Measurements from ENCODE around the gene ARHGEF9. TPM values are rescaled to one million over a fixed set of nuclear protein-coding genes. Genes with fewer than 3 reads are reported as not detected.
A peak's percentile ranks its signal among the peaks of the same experiment; 100 is the strongest.

ARHGEF9 gene
- total RNA-seq, 1 experiment from 2014 or later = 16.5 TPM

- Histone ChIP-seq H3K27me3 (ENCODE audit: control insufficient read depth, insufficient read depth, low read length) (no peaks in the 10 kb centered on the region), H3K36me3 (replicated peaks; ENCODE audit: control insufficient read depth, insufficient read depth, low read length) (no peaks in the 10 kb centered on the region), H3K4me3 (ENCODE audit: insufficient read depth, low read depth, low read length) (no peak overlapping the region)
- DNase-seq = no peak
Observed at GRCh38 chrX:63758011-63758410, 27.0 kb downstream of the ARHGEF9 start.

GRCh38 chrX:63755892-63756291, 29.1 kb downstream of the ARHGEF9 start:
- no peak for DNase-seq
- no peak overlapping the region for H3K4me3 ChIP-seq (ENCODE audit: insufficient read depth, low read depth, low read length)
- no peaks in the 10 kb centered on the region for H3K27me3 ChIP-seq (ENCODE audit: control insufficient read depth, insufficient read depth, low read length)

GRCh38 chrX:63754860-63755579, 30.0 kb downstream of the ARHGEF9 start:
- H3K4me3 ChIP-seq (ENCODE audit: insufficient read depth, low read depth, low read length) = peak overlapping the region; percentile 77
- H3K36me3 ChIP-seq (replicated peaks; ENCODE audit: control insufficient read depth, insufficient read depth, low read length) = no peaks in the 10 kb centered on the region
- H3K27me3 ChIP-seq (ENCODE audit: control insufficient read depth, insufficient read depth, low read length) = no peaks in the 10 kb centered on the region
- peak; percentile 80 for DNase-seq

More at GRCh38 chrX:63755892-63756291, 29.1 kb downstream of the ARHGEF9 start:
- H3K36me3 ChIP-seq (replicated peaks; ENCODE audit: control insufficient read depth, insufficient read depth, low read length) = no peaks in the 10 kb centered on the region

- Histone ChIP-seq H3K4me3 (ENCODE audit: insufficient read depth, low read depth, low read length) (peak overlapping the region; percentile 77), H3K36me3 (replicated peaks; ENCODE audit: control insufficient read depth, insufficient read depth, low read length) (no peaks in the 10 kb centered on the region), H3K27me3 (ENCODE audit: control insufficient read depth, insufficient read depth, low read length) (no peaks in the 10 kb centered on the region)
- no peak for DNase-seq
Observed at GRCh38 chrX:63754136-63754859, 30.7 kb downstream of the ARHGEF9 start.

- Histone ChIP-seq H3K36me3 (replicated peaks; ENCODE audit: control insufficient read depth, insufficient read depth, low read length) (no peaks in the 10 kb centered on the region), H3K4me3 (ENCODE audit: insufficient read depth, low read depth, low read length) (no peak overlapping the region), H3K27me3 (ENCODE audit: control insufficient read depth, insufficient read depth, low read length) (no peaks in the 10 kb centered on the region)
- no peak for DNase-seq
Observed at GRCh38 chrX:63751481-63751880, 33.5 kb downstream of the ARHGEF9 start.

GRCh38 chrX:63750811-63751210, 34.2 kb downstream of the ARHGEF9 start:
- Histone ChIP-seq H3K36me3 (replicated peaks; ENCODE audit: control insufficient read depth, insufficient read depth, low read length) (no peaks in the 10 kb centered on the region), H3K4me3 (ENCODE audit: insufficient read depth, low read depth, low read length) (no peak overlapping the region), H3K27me3 (ENCODE audit: control insufficient read depth, insufficient read depth, low read length) (no peaks in the 10 kb centered on the region)
- no peak for DNase-seq

GRCh38 chrX:63747331-63747730, 37.7 kb downstream of the ARHGEF9 start:
- DNase-seq = no peak
- no peak overlapping the region for H3K4me3 ChIP-seq (ENCODE audit: insufficient read depth, low read depth, low read length)

GRCh38 chrX:63746715-63747114, 38.3 kb downstream of the ARHGEF9 start:
- no peak for DNase-seq
- H3K27me3 ChIP-seq (ENCODE audit: control insufficient read depth, insufficient read depth, low read length) = no peaks in the 10 kb centered on the region
- no peaks in the 10 kb centered on the region for H3K36me3 ChIP-seq (replicated peaks; ENCODE audit: control insufficient read depth, insufficient read depth, low read length)
- H3K4me3 ChIP-seq (ENCODE audit: insufficient read depth, low read depth, low read length) = no peak overlapping the region

More at GRCh38 chrX:63747331-63747730, 37.7 kb downstream of the ARHGEF9 start:
- Histone ChIP-seq H3K36me3 (replicated peaks; ENCODE audit: control insufficient read depth, insufficient read depth, low read length) (no peaks in the 10 kb centered on the region), H3K27me3 (ENCODE audit: control insufficient read depth, insufficient read depth, low read length) (no peaks in the 10 kb centered on the region)

GRCh38 chrX:63746278-63746677, 38.7 kb downstream of the ARHGEF9 start:
- no peak for DNase-seq
- Histone ChIP-seq H3K36me3 (replicated peaks; ENCODE audit: control insufficient read depth, insufficient read depth, low read length) (no peaks in the 10 kb centered on the region), H3K27me3 (ENCODE audit: control insufficient read depth, insufficient read depth, low read length) (no peaks in the 10 kb centered on the region), H3K4me3 (ENCODE audit: insufficient read depth, low read depth, low read length) (no peak overlapping the region)

- DNase-seq = no peak
- H3K36me3 ChIP-seq (replicated peaks; ENCODE audit: control insufficient read depth, insufficient read depth, low read length) = no peaks in the 10 kb centered on the region
- H3K4me3 ChIP-seq (ENCODE audit: insufficient read depth, low read depth, low read length) = no peak overlapping the region
- no peaks in the 10 kb centered on the region for H3K27me3 ChIP-seq (ENCODE audit: control insufficient read depth, insufficient read depth, low read length)
Observed at GRCh38 chrX:63744850-63745394, 40.1 kb downstream of the ARHGEF9 start.

GRCh38 chrX:63743596-63743995, 41.4 kb downstream of the ARHGEF9 start:
- Histone ChIP-seq H3K27me3 (ENCODE audit: control insufficient read depth, insufficient read depth, low read length) (no peaks in the 10 kb centered on the region), H3K36me3 (replicated peaks; ENCODE audit: control insufficient read depth, insufficient read depth, low read length) (no peaks in the 10 kb centered on the region), H3K4me3 (ENCODE audit: insufficient read depth, low read depth, low read length) (no peak overlapping the region)
- no peak for DNase-seq

GRCh38 chrX:63740382-63740781, 44.6 kb downstream of the ARHGEF9 start:
- Histone ChIP-seq H3K36me3 (replicated peaks; ENCODE audit: control insufficient read depth, insufficient read depth, low read length) (no peaks in the 10 kb centered on the region), H3K4me3 (ENCODE audit: insufficient read depth, low read depth, low read length) (no peak overlapping the region), H3K27me3 (ENCODE audit: control insufficient read depth, insufficient read depth, low read length) (no peaks in the 10 kb centered on the region)
- DNase-seq = no peak

GRCh38 chrX:63739885-63740284, 45.1 kb downstream of the ARHGEF9 start:
- no peak overlapping the region for H3K4me3 ChIP-seq (ENCODE audit: insufficient read depth, low read depth, low read length)
- no peak for DNase-seq
- H3K27me3 ChIP-seq (ENCODE audit: control insufficient read depth, insufficient read depth, low read length) = no peaks in the 10 kb centered on the region
- no peaks in the 10 kb centered on the region for H3K36me3 ChIP-seq (replicated peaks; ENCODE audit: control insufficient read depth, insufficient read depth, low read length)

GRCh38 chrX:63738696-63739095, 46.3 kb downstream of the ARHGEF9 start:
- DNase-seq = no peak
- no peak overlapping the region for H3K4me3 ChIP-seq (ENCODE audit: insufficient read depth, low read depth, low read length)
- no peaks in the 10 kb centered on the region for H3K36me3 ChIP-seq (replicated peaks; ENCODE audit: control insufficient read depth, insufficient read depth, low read length)
- no peaks in the 10 kb centered on the region for H3K27me3 ChIP-seq (ENCODE audit: control insufficient read depth, insufficient read depth, low read length)

All from H7 (cell line).